Stomach (tissue), 9 donors: ENCODE results near the gene ZGPAT. TPM values are rescaled to one million over a fixed set of nuclear protein-coding genes. Genes with fewer than 3 reads are reported as not detected.

ENCODE experiments used
- DNase-seq, 2 donors: peaks; one replicate each; pipeline versions ENCODE4 v3.0.0 to v3.0.0-alpha.2; 2013 to 2019
- H3K27ac ChIP-seq, 5 donors: fragments of 200-600 bp in 4 of 5; sonication (generic) in 4 of 5; one replicate each; pipeline ENCODE4 v1.5.1; 2013 to 2019; ENCODE audit warnings: mild to moderate bottlenecking in 1 of 5, moderate library complexity in 1 of 5
- H3K27me3 ChIP-seq, 3 donors: fragments of 200-600 bp; sonication (generic); one replicate each; pipeline ENCODE4 v1.5.1; 2017 to 2019; ENCODE audit warnings: mixed run types in 1 of 3
- H3K36me3 ChIP-seq, 4 donors: fragments of 200-600 bp; sonication (generic); 1 replicate in 3 of 4; 2 replicates in 1 of 4; pipeline ENCODE4 v1.5.1; 2016 to 2019
- H3K4me1 ChIP-seq, 4 donors: fragments of 200-600 bp; sonication (generic); one replicate each; pipeline ENCODE4 v1.5.1; 2016 to 2019
- H3K4me3 ChIP-seq, 4 donors: fragments of 200-600 bp; sonication (generic) in 3 of 4; one replicate each; pipeline ENCODE4 v1.5.1; 2016 to 2019; ENCODE audit warnings: mild to moderate bottlenecking in 1 of 4
- H3K9me3 ChIP-seq, 4 donors: fragments of 200-600 bp; sonication (generic); one replicate each; pipeline ENCODE4 v1.5.1; 2016 to 2019
- EP300 ChIP-seq: sonication (generic); formaldehyde crosslinking; IDR thresholded peaks from one replicate; pipeline ENCODE4 v1.6.1; 2017; ENCODE audit warnings: antibody characterized with exemption
- POLR2A ChIP-seq, 4 donors: fragments of 450-650 bp; IDR thresholded peaks; one replicate each; pipeline ENCODE4 v1.6.1; 2016; ENCODE audit warnings: antibody characterized with exemption in 4 of 4, control low read depth in 2 of 4, mild to moderate bottlenecking in 1 of 4, moderate library complexity in 1 of 4
- POLR2AphosphoS5 ChIP-seq, 3 donors: sonication (generic); formaldehyde crosslinking; IDR thresholded peaks; one replicate each; pipeline ENCODE4 v1.6.1; 2016; ENCODE audit warnings: antibody characterized with exemption in 3 of 3
- WGBS, 5 donors: extraction: QIAGEN DNeasy Blood & Tissue Kit in 3 of 5; methylation state at CpG; one replicate each; pipeline versions ENCODE4 v1.1.5 to v1.1.7; 2013 to 2018; 5-methylcytosine and 5-hydroxymethylcytosine counted together
- intact Hi-C: fragments of 100-400 bp; cut with DNase I; formaldehyde crosslinking; loops from one replicate; pipeline ENCODE4 v1.15.1; 2023; ENCODE audit warnings: low total_unique reads
- polyA plus RNA-seq, 3 donors: library from polyadenylated mRNA; stranded (reverse); fragments of 200-250 nt; gene quantifications; one replicate each; pipeline ENCODE4 v1.2.3, GENCODE V29; 2013
- total RNA-seq, 5 donors: library from RNA; depleted of rRNA; stranded (reverse); fragments of >200 nt; gene quantifications; one replicate each; pipeline versions ENCODE4 v1.1.0 to v1.2.3, GENCODE V29; 2014 to 2016
- TF ChIP-seq, protein P1 (sequence below), 7 experiments: fragments of 450-650 bp in 4 of 7; fragments of 200-600 bp in 3 of 7; sonication (generic) in 3 of 7; IDR thresholded peaks; one replicate each; pipeline ENCODE4 v1.5.1; 2016 to 2019; ENCODE audit warnings: antibody characterized with exemption in 7 of 7, control low read depth in 2 of 7, mild to moderate bottlenecking in 1 of 7
- donor health status: healthy with polysubstance abuse.
- donor health status: Bipolar disorder and iron deficiency.
- donor health status: healthy.

Gene ZGPAT
- total and polyA plus RNA-seq, 8 donors: 12.3 to 49.6 (median 38.5) TPM

DNA sequence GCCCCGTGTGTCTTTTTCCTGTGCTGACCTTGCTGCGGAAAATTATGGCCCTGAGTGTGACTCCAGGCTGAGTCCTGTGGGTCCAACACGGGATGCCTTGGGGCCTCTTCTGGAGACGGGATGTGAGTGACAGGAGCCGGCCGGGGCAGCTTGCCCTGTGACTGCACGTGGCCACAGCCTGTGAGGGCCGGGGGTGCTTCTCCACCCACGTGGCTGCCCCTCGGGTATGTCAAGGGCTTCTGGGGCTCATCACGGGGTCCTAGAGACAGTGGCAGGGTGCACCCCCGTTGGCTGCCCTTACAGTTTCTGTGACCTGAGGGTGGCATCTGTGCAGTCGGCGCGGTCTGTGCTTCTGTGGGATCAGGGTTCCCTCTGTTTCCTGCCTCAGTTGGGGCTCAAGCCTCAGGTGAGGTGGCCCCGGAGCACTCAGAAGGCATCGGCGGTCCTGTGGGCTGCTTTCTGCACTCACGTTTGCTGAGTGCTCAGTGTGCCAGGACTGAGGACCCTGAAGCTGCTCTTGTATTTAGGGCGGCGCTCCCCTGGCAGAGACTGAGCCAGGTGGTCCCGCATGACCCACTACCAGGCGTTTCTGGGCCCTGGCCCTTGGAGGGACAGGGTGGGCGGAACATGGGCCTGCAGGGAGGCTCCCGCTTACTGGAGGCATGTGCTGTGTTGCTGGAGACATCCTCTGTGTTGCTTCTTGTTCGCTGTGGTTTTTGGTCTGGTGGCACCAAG lies 44.3 kb upstream of the ZGPAT start:
- no peak for DNase-seq
- TF ChIP-seq POLR2A (IDR thresholded peaks at IDR 0.05) (no peak), POLR2AphosphoS5 (IDR thresholded peaks at IDR 0.05) (no peak), EP300 (no peak)
- TF ChIP-seq, protein P1, sequence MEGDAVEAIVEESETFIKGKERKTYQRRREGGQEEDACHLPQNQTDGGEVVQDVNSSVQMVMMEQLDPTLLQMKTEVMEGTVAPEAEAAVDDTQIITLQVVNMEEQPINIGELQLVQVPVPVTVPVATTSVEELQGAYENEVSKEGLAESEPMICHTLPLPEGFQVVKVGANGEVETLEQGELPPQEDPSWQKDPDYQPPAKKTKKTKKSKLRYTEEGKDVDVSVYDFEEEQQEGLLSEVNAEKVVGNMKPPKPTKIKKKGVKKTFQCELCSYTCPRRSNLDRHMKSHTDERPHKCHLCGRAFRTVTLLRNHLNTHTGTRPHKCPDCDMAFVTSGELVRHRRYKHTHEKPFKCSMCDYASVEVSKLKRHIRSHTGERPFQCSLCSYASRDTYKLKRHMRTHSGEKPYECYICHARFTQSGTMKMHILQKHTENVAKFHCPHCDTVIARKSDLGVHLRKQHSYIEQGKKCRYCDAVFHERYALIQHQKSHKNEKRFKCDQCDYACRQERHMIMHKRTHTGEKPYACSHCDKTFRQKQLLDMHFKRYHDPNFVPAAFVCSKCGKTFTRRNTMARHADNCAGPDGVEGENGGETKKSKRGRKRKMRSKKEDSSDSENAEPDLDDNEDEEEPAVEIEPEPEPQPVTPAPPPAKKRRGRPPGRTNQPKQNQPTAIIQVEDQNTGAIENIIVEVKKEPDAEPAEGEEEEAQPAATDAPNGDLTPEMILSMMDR (IDR thresholded peaks at IDR 0.05): no peak
- Histone ChIP-seq H3K4me1 (peaks cover 10 to 30% (median 15%) of the 10 kb centered on the region in 4 donors), H3K9me3 (no peaks in the 10 kb centered on the region), H3K27ac (no peak overlapping the region), H3K4me3 (no peak overlapping the region), H3K36me3 (peaks cover 49 to 85% (median 78%) of the 10 kb centered on the region in 4 donors), H3K27me3 (no peaks in the 10 kb centered on the region)
- WGBS, 5 donors: 89 to 95% (median 94%) methylated on average over 5 to 26 of the region's 26 CpGs
- intact Hi-C loops: no loop called here

DNA sequence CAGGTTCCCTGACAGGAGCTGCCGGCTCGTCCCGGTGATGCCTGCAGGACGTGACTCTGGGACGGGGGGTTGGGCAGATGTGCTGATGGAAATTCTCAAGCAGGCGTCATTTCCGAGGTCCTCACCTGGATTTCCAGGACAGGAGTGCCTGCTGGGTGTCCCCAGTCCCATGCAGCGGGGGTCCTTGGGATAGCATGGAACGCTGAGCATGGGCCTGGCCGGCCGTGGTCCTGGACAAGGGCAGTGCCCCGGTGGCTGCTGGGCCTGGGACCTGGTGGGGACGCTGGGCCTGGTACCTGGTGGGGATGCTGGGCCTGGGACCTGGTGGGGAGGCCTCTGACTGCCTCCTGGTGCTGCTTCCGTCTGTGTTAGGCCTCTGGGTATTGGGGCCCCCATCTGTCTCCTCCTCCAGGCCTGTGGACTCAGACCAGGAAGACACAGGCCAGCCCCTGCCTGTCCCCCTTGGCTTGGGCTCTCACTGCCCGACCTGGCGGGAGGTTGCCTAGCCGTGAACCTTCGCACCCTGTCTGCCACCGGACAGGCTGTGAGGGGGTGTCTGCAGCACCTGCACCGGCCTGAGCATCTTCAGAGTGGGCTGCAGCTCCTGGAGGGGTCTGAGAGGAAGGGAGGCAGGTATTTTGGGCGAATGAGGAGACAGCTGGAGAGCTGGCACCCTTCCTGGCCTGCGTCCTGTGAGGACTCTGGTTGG lies 43.5 kb upstream of the ZGPAT start:
- Histone ChIP-seq H3K9me3 (no peaks in the 10 kb centered on the region), H3K4me1 (peaks cover 5 to 23% (median 7%) of the 10 kb centered on the region in 4 donors), H3K27ac (no peak overlapping the region), H3K36me3 (peaks cover 54 to 93% (median 86%) of the 10 kb centered on the region in 4 donors), H3K27me3 (no peaks in the 10 kb centered on the region), H3K4me3 (no peak overlapping the region)
- 91 to 92% (median 92%) methylated on average over 18 to 22 of the region's 22 CpGs for WGBS, 5 donors
- TF ChIP-seq, protein P1 (IDR thresholded peaks at IDR 0.05): no peak
- DNase-seq: no peak
- intact Hi-C loops: no loop called here

DNA sequence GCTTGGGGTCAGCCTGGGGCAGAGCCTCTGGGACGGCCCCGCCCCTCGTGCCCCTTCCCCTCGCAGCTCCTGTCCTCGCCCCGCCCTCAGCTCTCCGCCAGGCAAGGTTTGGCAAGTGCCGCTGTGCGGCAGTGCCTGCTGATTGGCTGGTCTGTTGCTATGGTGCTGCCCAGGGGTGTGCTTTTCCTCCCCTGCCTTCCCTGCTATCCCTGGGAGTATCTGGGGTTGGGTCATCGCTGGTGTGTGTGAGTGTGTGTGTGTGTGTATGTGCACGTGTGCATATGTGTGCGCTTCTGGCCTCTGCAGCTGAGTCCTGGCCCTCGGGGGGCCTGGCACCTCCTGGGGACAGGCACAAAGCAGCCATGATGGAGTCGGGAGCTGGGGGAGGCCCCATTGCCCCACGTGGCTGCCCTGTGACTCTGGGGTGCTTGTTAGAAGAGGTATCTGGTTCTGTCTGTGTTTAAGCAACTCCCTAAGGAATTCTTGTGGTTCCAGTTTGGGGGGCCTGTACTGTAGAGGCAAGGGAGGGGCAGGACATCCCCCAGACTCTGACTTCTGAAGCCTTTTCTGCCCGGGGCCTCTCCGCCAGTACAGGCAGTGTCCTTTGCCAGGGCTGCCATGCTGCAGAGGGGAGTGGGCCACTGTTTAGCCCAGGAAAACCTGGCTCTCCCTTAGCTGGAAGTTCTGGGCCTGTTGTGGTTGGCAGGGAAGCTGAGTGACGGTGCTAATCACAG lies 42.8 kb upstream of the ZGPAT start:
- Histone ChIP-seq H3K4me3 (no peak overlapping the region), H3K9me3 (no peaks in the 10 kb centered on the region), H3K4me1 (peaks cover 0 to 16% (median 1%) of the 10 kb centered on the region in 4 donors), H3K36me3 (peaks cover 54 to 95% (median 86%) of the 10 kb centered on the region in 4 donors), H3K27ac (no peak overlapping the region), H3K27me3 (no peaks in the 10 kb centered on the region)
- DNase-seq: peak in 1 of 2 donors; percentile 37
- WGBS, 5 donors: 60 to 71% (median 65%) methylated on average over 13 to 18 of the region's 18 CpGs
- intact Hi-C loops: no loop called here
- TF ChIP-seq, protein P1 (IDR thresholded peaks at IDR 0.05): no peak
- TF ChIP-seq POLR2AphosphoS5 (IDR thresholded peaks at IDR 0.05) (no peak), POLR2A (IDR thresholded peaks at IDR 0.05) (no peak), EP300 (no peak)

DNA sequence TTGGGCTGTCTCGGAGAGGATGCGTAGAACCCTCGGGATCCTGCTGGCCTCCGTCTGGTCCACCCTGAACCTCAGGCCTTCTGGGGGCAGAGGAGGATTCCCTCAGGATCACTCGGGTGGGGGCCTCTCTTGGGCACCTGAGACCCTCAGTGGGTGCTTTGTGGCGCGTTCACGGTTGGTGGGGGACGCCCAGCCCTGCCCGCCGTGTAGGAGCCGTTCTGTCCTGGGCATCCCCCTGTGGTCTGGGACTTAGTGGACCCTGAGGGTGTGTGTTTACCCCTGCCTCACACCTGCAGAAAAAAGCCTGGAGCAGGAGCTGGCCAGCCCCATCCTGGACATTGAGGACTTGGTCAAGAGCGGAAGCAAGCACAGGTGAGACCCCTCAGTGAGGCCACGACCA lies 42.1 kb upstream of the ZGPAT start:
- intact Hi-C loops: no loop called here
- 90 to 96% (median 96%) methylated on average over 8 to 14 of the region's 14 CpGs for WGBS, 5 donors
- no peak for TF ChIP-seq EP300
- no peak for TF ChIP-seq POLR2A (IDR thresholded peaks at IDR 0.05)
- no peak for TF ChIP-seq POLR2AphosphoS5 (IDR thresholded peaks at IDR 0.05)
- TF ChIP-seq, protein P1 (IDR thresholded peaks at IDR 0.05): no peak
- Histone ChIP-seq H3K4me1 (peaks cover 0 to 9% (median 0%) of the 10 kb centered on the region in 4 donors), H3K4me3 (no peak overlapping the region), H3K27me3 (no peaks in the 10 kb centered on the region), H3K36me3 (peaks cover 54 to 92% (median 84%) of the 10 kb centered on the region in 4 donors), H3K27ac (no peak overlapping the region), H3K9me3 (no peaks in the 10 kb centered on the region)
- DNase-seq: no peak
